Mucosa of gallbladder (tissue), 1 donor: ENCODE measurements around the gene UPF2. TPM values are rescaled to one million over a fixed set of nuclear protein-coding genes. Genes with fewer than 3 reads are reported as not detected.

Experiments used
- DNase-seq: peaks from one replicate; pipeline ENCODE4 v3.0.0-alpha.2; 2020; ENCODE audit warnings: low spot score
- total RNA-seq: library from RNA; stranded (reverse); gene quantifications from one replicate; pipeline ENCODE4 v1.2.1, GENCODE V29; 2021
- donor health status: DM: no; HTN: no; CAD: no.

UPF2 gene
- total RNA-seq, 1 donor from 2014 or later, result 15.8 TPM

DNA sequence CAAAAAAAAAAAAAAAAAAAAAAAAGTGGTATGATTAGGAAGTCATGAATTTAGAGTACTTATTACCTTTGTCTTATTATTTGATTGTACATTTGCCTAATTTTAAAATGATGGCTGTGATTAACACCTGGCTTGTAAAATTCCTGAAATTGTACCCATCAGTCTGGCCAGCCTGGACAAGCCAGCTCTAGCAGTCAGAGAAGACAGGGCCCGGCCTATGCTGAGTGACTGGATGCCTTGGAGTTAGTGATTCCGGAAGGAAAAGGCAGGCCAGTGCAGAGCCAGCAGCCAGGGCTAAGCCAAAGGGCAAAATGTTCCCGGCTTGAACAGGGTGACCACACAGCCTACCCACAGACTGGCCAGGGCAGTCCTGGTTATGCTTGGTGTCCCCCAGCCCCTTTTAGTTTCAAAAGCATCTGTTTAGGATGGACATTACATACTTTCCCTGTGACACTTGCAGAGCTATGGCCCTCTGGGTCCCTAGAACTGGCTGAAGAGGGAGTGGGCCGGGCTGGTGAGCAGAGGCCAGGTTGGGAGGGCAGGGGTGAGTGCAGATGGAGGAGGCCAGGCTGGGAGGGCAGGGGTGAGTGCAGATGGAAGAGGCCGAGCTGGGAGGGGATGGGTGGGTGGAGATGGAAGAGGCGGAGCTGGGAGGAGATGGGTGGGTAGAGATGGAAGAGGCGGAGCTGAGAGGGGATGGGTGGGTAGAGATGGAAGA, 157.7 kb downstream of the UPF2 start:
- no peak for DNase-seq

DNA sequence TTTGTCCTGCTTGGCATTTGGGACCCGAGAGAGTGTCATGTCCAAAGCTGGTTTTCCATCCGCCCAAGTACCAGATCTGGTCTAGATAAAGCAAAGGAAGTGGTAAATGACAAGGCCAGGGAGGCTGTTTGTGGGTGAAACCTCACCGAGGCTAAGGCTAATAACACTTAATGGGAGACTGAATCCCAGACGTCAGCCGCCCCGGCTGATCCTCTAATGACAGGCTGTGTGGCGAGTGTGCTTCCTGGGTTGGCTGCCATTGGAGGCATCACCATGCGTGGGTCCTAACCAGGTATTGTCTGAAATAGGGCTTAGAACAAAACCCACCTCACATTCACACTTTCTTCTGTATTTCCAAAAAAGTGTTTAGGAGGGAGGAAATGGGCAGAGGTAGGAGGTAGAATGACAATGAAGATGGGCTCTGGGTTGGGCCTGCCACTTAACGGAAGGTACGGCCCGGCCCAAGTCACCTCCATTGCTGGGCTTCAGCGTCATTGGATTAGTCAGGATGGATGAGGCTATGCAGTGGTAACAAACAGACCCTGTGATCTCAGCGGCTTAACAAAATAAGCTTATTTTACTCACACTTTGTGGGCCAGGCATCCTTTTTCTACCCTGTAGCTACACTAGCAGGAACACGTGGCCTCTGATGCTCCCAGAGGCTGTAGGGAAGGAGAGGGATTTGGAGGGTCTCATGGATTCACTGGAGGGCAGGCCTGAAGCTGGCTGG, 159.8 kb downstream of the UPF2 start:
- no peak for DNase-seq

DNA sequence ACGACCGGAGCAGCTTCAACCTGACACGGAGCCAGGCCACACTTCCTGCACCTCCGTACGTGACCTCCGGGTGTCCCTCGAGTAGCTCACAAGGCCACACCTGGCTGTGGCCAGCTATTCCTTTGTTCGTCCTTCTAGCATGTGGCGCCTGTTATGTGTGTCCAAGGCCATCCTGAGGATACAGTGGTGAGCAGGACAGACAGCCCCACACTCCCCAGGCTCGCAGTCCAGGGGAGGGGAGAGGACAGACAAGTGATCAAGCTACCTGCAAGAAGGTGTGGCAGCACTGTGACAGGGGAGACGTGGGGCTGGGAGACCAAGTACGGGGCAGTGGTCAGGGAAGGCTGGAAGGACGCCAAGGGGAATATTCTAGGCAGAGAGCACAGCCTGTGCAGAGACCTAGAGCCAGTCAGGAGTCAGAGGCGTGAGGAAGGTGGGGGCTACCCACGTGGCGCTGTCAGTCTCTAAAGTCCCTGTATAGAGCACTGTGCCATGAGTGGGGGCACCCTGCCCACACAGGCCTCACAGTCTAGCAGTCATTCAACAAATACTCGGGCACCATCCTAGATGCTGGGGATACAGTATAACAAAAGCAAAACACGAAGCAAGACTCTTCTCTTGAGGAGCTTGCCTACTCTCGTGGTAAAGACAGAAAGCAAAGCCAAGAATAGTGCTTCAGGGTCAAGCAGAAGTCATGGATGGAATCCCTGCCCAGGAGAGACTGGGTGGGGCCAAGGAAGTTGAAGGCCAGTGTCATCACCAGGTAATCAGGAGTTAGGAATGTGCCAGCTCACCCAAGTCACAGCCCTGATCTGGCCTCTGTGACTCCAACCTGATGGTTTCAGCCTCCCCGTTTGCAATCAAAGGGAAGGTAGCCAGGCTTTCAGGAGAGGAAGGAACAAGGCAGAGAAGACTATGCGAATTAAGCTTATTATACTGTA, 160.9 kb downstream of the UPF2 start:
- DNase-seq, result peak; percentile 69

DNA sequence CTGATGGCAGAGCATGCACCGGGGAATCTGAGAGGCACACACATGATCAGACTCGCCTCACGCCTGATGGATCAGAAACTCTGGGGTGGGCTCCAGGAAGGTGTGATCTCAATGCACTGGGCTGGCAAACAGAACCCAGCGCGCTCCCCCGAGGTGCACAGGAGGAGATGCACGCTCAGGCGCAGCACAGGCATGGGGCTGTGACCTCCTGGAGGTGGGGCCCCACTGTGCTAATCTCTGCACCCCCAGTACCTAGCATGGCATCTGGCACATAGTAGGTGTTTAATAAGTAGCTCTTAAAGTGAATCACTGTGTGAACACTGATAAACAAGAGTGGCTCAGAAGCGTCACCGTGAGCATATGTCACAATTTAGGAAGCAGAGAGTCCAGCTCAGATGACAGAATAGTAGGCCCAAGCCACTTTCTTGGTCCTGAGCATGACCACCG, 161.6 kb downstream of the UPF2 start:
- no peak for DNase-seq

DNA sequence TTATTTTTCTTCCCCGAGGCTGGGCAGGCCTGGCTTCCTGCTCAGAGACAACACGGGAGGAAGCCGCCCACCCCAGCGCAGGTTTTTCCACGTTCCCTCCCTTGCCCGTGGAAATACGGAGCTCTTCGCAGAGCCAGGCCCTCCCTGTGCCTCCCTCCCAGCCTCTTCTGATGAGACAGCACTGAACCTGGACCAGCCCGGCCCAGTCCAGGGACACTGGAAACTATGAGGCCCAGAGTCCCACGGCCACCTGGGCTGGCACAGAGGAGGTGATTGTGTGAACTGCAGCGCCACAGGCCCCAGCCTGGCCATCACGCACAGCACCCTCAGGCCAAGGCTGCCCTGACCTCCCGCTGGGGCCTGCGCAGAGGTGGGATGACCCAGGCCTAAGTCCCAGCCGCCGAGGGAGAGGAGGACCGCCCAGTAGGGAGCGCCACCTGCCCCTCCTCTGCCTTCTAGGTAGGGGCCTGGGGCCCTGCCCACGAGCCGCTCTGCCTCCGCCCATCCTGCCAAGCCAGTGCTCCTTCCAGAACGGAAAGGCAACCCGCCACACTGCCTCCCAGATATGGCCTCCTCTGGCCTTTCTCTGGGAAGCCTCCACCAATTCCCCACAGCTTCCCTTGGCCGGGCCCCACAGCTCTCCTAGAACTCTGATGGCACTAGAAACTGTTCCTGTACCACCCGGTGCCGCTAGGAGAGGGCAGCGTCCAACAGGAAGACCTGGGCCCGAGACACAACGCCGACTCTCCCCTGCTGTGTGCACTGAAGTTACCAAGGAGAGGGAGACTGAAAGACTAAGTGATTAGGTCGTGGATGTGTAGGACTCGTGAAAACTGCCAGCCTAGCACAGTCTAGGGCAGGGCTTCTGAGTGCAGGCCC, 162.2 kb downstream of the UPF2 start:
- no peak for DNase-seq

DNA sequence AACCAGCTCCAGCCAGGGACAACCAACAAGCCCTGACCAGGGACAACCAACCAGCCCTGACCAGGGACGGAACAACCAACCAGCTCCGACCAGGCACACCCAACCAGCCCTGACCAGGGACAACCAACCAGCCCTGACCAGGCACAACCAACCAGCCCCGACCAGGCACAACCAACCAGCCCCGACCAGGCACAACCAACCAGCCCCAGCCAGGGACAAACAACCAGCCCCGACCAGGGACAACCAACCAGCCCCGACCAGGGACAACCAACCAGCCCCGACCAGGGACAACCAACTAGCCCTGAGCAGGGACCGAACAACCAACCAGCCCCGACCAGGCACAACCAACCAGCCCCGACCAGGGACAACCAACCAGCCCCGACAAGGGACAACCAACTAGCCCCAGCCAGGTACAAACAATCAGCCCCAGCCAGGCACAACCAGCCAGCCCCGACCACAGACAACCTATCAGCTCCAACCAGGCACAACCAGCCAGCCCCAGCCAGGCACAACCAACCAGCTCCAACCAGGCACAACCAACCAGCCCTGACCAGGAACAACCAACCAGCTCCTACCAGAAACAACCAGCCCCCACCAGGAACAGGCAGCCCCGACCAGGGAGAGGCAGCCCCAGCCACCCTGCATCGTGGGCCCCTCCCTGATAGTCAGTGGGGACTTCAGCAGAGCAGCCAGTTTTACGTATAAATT, 163.1 kb downstream of the UPF2 start:
- DNase-seq, result no peak

DNA sequence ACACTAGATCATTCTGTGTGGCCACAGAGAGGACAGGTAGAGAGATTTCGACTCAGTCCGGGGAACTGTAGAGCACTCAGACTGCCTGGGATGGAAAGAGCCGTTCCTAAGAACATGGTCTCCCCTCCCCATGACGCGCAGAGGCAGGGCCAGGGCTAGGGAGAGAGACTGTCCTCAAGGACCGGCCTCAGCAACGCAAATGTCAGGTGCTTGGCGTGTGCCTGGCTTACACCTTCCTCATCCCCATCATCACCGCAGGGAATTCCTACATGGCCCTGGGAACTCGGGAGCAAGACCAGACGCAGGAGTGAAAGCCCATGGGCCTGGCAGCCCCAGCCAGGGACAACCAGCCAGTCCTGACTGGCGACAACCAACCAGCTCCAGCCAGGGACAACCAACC, 163.8 kb downstream of the UPF2 start:
- DNase-seq, result no peak

DNA sequence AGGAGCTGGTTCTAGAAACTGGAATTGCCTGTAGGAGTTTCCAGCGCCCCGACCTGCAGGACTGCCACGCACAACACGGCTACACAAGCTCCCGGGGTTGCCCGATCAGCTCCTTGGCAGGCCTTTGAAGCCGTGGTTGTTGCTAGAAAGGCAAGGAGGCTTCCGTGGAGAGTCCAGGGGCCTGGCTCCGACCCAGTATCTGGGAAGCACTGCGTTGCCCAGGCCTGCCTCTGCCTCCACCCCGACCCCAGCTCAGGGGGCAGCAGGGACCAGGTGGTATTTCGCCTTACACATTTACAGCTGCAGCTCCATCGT, 165.1 kb downstream of the UPF2 start:
- DNase-seq, result no peak

DNA sequence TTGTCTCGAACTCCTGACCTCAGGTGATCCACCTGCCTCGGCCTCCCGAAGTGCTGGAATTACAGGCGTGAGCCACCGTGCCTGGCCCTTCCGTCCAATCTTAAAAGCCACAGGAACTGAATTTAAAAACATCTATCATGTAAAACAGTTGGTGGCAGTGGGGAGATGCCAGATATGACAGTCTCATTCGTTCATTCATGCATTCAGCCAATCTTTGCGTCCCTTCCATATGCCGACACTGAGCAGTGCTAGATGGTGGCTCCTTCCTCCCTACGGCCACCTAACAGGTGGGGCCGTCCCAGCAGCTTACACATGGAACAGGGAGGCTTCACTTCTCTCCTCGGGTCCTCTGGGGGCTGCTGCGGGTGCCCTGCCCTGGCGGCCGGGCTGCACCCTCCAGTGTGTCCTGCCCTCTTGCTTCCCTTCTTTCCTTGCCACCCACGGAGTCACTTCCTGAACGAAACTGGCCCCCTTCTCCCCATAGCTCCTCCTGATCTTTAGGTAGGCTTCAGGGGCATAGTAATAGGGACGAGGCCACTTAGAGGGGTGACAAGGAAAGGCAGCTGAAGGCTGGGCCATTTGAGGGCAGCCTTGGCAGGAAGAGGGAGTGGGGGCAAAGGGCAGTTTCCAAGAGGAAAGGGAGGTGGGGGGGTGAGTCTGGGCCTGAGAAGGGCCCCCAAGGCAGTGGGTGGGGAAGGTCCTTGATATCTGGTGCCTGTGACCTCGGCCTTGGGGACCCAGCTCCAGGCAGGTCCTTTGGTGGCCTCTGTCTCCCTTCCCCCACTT, 165.6 kb downstream of the UPF2 start:
- no peak for DNase-seq

DNA sequence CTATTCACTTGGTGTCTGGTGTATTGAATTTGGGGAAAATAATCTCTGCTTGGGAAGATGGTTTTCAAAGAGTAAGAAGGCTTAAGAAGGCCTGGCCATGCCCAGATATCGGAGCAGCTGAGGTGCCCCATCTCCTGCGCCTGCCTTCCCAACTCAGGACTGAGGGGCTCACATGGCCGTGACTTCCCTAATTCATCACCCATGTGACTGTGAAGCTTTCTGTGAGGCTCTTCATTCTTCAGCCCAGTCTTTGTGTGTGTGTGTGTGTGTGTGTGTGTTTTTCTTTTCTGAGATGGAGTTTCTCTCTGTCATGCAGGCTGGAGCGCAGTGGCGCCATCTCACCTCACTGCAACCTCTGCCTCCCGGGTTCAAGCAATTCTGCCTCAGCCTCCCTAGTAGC, 166.3 kb downstream of the UPF2 start:
- no peak for DNase-seq

DNA sequence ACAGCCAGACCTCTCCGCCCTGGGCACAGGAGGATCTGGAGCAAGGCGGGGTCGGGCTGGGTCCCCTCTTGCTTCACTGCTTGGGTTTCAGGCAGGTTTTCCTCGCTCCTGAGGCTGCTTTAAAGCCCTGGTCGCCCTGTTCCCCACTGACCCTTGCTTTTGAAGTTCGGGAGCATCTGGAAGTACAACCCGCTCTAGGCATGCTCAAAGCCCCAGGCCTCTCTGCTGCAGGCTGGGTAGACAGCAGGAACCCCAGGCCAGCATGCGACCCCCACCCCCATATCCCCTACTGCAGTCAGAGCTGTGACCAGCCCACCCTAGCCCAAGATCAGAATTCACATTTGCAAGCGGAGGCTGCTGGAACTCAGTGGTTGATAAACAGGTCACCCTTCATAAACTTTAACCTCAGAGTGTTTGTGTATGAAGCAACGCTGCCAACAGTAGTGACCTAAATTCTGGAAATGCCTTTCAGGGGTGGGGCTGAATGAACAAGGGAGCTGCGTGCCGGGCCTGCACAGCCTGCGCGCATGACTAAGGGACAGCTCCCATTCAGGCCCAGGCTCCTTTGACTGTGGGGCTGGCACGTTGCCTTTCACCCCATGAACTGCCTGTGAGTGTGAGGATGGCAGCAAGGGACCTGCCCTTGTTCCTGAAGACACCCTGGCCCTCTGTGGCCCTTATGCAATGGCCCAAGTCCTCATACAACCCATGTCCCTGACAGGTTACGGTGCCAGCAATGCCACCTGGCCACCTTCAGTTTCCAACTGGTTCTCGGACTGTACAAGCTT, 166.9 kb downstream of the UPF2 start:
- peak; percentile 93 for DNase-seq

DNA sequence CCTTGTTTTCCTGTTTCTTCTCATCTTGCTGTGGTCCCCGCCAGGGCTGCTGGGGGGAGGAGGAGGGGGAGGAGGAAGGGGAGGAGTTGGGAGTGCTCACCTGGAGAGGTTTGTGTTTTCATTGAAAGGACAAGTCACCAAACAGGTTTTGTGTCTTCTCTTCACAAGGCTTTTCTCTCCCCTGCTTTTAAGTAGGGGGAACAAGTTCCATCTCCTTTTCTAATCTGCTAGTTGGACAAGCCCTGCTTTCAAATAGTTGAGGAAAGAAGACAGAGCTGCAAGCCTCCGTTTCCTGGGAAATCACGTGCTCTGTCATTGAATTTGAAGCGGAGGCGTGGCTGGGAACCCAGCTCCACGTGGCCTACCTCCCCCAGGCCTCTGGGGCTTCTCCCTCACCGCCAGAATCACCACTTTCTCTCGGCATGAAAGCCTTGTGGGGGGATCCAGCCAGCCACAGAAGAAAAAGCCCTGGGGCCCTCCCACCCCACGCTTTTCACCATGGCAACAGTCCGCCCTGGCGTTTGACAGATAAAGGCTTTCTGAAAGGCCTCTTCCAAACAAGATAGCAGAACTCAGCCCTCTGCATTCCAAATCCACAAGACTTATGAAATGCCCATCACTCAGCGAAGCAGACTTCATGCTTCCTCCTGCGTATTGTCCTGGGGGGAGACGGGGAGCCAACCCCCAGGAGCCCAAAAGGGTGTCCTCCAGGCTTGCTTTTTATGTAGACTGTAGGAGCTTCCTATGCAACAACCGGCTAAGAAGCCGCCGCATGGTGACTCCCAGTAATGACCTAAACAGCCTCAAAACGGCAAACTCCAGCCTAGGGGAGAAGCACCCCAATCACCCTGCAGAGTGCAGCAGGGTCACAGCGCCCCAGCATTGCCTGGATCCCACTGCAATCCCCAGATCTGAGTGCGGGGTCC, 167.8 kb downstream of the UPF2 start:
- peak; percentile 55 for DNase-seq

DNA sequence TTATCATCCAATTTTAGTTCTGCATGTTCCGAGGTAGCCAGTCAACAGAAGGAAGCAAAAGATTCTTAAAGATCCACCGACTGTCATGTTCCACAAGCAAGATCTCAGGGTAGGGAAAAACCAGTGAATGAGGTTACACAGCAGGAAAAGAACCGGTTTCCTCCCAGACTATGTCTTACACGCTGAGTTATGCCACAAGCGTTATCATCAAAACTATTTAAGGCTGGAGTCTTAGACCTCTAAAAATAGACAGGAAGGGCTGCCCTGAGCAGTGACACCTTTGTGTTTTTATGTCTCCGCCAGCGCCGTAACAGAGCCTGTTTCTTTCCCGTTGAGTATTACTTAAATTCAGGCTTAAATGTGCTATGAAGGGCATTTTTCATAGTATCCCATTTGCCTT, 171.1 kb downstream of the UPF2 start:
- DNase-seq, result no peak

DNA sequence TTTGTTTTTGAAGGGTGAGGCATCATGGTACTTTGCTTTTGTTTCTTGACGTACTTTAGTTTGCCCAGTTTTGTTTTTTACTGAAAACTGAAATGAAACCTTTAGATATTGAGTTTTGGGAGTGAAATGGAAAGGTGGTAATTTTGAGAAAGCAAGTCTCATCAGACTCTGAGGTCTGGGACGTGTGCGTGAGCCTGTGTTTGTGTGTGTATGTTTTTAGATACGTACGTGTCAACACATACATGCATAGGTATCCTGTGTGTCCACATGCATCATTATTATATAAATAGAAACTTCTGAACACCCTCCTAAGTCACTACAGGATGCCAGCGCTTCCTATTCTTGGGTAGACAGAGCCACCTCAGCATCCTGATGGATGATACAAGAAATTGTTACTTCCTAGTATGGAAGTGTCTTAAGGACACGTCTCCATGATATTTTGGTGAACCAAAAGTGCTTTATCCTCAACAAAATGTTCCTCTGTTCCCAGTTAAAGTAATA, 171.7 kb downstream of the UPF2 start:
- no peak for DNase-seq

DNA sequence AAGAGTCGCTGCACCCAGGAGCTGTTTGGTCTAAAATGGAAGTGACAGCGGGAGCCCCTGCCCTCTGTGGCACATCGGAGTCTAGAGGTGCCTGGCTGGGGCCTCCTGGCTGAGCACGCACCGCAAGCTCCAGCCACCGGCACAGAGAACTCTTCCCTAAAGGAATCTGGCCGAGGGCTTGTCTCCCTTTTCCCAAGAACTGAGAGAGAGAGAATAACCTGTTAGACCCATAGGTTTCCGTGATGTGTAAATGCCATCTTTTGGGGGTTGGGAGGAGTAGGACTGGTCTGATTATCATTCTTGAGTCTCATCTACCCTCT, 172.2 kb downstream of the UPF2 start:
- no peak for DNase-seq
